Measurements from ENCODE around the gene ARHGAP6. TPM values are rescaled to one million over a fixed set of nuclear protein-coding genes. Genes with fewer than 3 reads are reported as not detected.

Gene ARHGAP6
- total RNA-seq, 1 experiment from 2014 or later = 0.07 TPM

- TF ChIP-seq CTCF (conservative IDR thresholded peaks at IDR 0.05) = no peak
- Histone ChIP-seq H3K23ac (ENCODE audit: insufficient read length, low read depth, low read length) (no peak overlapping the region), H4K5ac (ENCODE audit: insufficient read length, low read depth, low read length) (no peak overlapping the region), H4K8ac (replicated peaks; ENCODE audit: insufficient read length, low read depth, low read length) (no peak overlapping the region), H3K79me1 (ENCODE audit: insufficient read depth, low read depth, low read length, poor library complexity, severe bottlenecking) (no peaks in the 10 kb centered on the region), H3K27me3 (ENCODE audit: insufficient read depth, low read length) (no peaks in the 10 kb centered on the region), H3K14ac (ENCODE audit: insufficient read depth, low read length) (no peak overlapping the region), H3K4me1 (ENCODE audit: insufficient read depth, low read length) (no peaks in the 10 kb centered on the region), H4K20me1 (ENCODE audit: control insufficient read depth, insufficient read depth, insufficient read length) (no peaks in the 10 kb centered on the region), H2BK15ac (ENCODE audit: low read depth, low read length) (no peak overlapping the region), H2AK5ac (ENCODE audit: insufficient read length, low read length) (no peak overlapping the region), H3K23me2 (ENCODE audit: insufficient read length, low read depth, low read length, poor library complexity, severe bottlenecking) (no peaks in the 10 kb centered on the region), H3K9ac (ENCODE audit: extremely low read depth, insufficient read length, low read length) (no peak overlapping the region), H3K79me2 (ENCODE audit: insufficient read depth, low read length) (no peaks in the 10 kb centered on the region), H2BK5ac (ENCODE audit: insufficient read length, low read length) (no peak overlapping the region), H3K18ac (ENCODE audit: insufficient read length, low read depth, low read length) (no peak overlapping the region), H3K56ac (ENCODE audit: insufficient read length, low read depth, low read length) (no peak overlapping the region), H2BK120ac (ENCODE audit: low read depth, low read length, poor library complexity, severe bottlenecking) (no peak overlapping the region), H3K9me3 (ENCODE audit: control insufficient read depth, low read depth, low read length) (peaks cover 5% of the 10 kb centered on the region), H2BK20ac (ENCODE audit: low read depth, low read length, poor library complexity, severe bottlenecking) (no peak overlapping the region), H2BK12ac (ENCODE audit: insufficient read length, low read depth, low read length) (no peak overlapping the region), H2AFZ (ENCODE audit: low read length) (no peak overlapping the region), H3T11ph (ENCODE audit: low read length) (no peak overlapping the region), H3K4ac (ENCODE audit: low read depth, low read length) (no peak overlapping the region), H3K27ac (ENCODE audit: insufficient read length, low read depth, low read length) (no peak overlapping the region), H3K4me2 (ENCODE audit: insufficient read depth, insufficient read length, low read length) (no peak overlapping the region), H4K91ac (ENCODE audit: insufficient read length, low read depth, low read length) (no peak overlapping the region)
- Mint-ChIP-seq H3K4me3 (no peak overlapping the region), H3K9me3 (peaks cover 45 to 54% of the 10 kb centered on the region in 2 experiments), H3K27ac (no peak overlapping the region), H3K36me3 (ENCODE audit: insufficient read depth in 1 of 3, low read depth in 3 of 3) (peaks cover 0 to 4% (median 0%) of the 10 kb centered on the region in 3 experiments; a peak in 2 of 7 replicates), H3K4me1 (no peaks in the 10 kb centered on the region), H3K27me3 (ENCODE audit: low read depth) (no peaks in the 10 kb centered on the region; the same call in 1 of the 2 replicates)
- WGBS (ENCODE audit: extremely low coverage, insufficient read length, low lambda C conversion rate) = no CpG with 5 or more reads among the region's 6 CpGs
- DNase-seq = no peak
These were observed 246.6 kb downstream of the ARHGAP6 start for GRCh38 chrX:11419102-11419501.

Measured in H9 (cell line).